ENCODE results near the gene GRAP2.

DNA sequence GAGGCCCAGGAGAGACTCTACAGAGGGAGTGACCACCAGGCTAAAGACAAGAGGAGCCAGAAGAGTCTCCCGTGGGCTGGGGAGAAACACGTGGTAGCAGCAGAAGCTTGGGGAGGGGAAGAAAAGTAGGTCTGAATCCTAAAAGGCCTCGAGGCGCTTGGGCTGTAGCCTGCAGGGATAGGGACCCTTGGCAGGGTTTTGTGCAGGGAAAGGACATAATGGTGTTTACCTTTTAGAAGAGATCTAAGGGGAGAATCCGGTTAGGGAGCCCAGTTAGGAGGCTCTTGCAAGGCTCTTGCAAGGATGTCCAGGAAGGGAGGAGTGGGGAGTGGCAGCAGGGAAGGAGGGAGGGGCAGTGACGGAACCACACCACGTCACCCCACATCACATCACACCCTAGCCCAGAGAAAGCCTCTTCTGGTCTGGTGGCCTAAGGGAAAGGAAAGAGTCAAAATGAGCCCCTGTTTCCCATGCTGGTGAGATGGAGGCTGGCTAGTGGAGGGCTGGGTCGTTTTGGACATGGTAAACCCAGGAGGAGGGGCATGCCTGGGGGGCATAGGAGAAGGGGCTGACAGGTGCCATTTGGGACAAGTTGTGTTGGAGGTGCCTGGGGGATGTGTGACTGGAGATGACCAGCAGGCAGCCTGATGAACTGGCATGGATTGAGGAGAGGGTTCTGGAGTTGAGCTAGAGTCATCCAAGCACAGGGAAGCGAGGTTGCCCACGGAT lies 87.7 kb downstream of the GRAP2 start:
- TF ChIP-seq, protein P1, sequence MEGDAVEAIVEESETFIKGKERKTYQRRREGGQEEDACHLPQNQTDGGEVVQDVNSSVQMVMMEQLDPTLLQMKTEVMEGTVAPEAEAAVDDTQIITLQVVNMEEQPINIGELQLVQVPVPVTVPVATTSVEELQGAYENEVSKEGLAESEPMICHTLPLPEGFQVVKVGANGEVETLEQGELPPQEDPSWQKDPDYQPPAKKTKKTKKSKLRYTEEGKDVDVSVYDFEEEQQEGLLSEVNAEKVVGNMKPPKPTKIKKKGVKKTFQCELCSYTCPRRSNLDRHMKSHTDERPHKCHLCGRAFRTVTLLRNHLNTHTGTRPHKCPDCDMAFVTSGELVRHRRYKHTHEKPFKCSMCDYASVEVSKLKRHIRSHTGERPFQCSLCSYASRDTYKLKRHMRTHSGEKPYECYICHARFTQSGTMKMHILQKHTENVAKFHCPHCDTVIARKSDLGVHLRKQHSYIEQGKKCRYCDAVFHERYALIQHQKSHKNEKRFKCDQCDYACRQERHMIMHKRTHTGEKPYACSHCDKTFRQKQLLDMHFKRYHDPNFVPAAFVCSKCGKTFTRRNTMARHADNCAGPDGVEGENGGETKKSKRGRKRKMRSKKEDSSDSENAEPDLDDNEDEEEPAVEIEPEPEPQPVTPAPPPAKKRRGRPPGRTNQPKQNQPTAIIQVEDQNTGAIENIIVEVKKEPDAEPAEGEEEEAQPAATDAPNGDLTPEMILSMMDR (IDR thresholded peaks at IDR 0.05) = no peak
- TF ChIP-seq POLR2AphosphoS5 (IDR thresholded peaks at IDR 0.05) (no peak), EP300 (IDR thresholded peaks at IDR 0.05) (no peak)

All from esophagus muscularis mucosa (tissue), 4 donors.